Cardiac muscle cell (in vitro differentiated cells and primary cell): ENCODE data around the gene OSBP2. TPM values are rescaled to one million over a fixed set of nuclear protein-coding genes. Genes with fewer than 3 reads are reported as not detected.

ENCODE experiments used
- DNase-seq, 2 donors: peaks; one replicate each; pipeline versions ENCODE4 v3.0.0 to v3.0.0-alpha.2; 2010 to 2017; ENCODE audit warnings: low read depth in 1 of 2, low spot score in 1 of 2
- H3K27ac ChIP-seq: fragments of 200-600 bp; sonication (generic); 2 replicates; pipeline ENCODE4 v1.5.1; 2016
- H3K27me3 ChIP-seq: fragments of 200-600 bp; sonication (generic); 2 replicates; pipeline ENCODE4 v1.6.0; 2016; ENCODE audit warnings: control low read depth
- H3K36me3 ChIP-seq: fragments of 200-600 bp; sonication (generic); 2 replicates; pipeline ENCODE4 v1.5.1; 2016; ENCODE audit warnings: control low read depth
- H3K4me1 ChIP-seq: fragments of 200-600 bp; sonication (generic); 2 replicates; pipeline ENCODE4 v1.8.1; 2017; ENCODE audit warnings: low read depth, mild to moderate bottlenecking, mixed run types
- H3K4me3 ChIP-seq: fragments of 200-600 bp; sonication (generic); 2 replicates; pipeline ENCODE4 v1.5.1; 2016; ENCODE audit warnings: mild to moderate bottlenecking
- H3K9me3 ChIP-seq: fragments of 200-600 bp; sonication (generic); 2 replicates; pipeline ENCODE4 v1.5.1; 2017; ENCODE audit warnings: low read depth, mild to moderate bottlenecking, control low read depth
- polyA plus RNA-seq: library from polyadenylated mRNA; unstranded; fragments of >200 nt; fragmentation: Nextera tagmentation; extraction: Ambion mirVana; gene quantifications from 2 replicates; pipeline ENCODE4 v1.2.1, GENCODE V29; 2016
- total RNA-seq: library from RNA; depleted of rRNA; stranded (reverse); fragments of >200 nt; gene quantifications from 2 replicates; pipeline ENCODE4 v1.2.3, GENCODE V29; 2016
- TF ChIP-seq, protein P1 (sequence below): IDR thresholded peaks from 2 replicates; pipeline ENCODE4 v1.5.1; 2012; ENCODE audit warnings: low read depth, mild to moderate bottlenecking, low read length

Gene OSBP2
- total and polyA plus RNA-seq, 2 experiments from 2014 or later: 19.4 to 32.5 TPM

DNA sequence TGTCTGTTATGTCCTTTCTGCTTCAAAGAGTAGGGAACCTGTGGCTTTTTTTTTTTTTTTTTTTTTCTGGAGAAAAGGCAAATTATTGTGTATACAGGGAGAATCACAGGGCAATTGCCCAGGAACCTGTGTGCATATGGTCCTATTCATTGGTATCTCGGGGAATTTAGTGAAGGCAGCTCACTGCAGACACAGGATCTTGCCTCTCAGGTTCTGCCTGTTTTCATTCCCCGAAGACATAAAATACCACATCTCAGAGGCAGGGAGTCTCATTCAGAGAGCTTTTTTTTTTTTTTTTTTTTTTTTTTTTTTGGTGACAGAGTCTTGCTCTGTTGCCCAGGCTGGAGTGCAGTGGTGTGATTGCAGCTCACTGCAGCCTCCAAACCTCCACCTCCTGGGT lies 88.3 kb downstream of the OSBP2 start:
- no peaks in the 10 kb centered on the region for H3K36me3 ChIP-seq
- no peak overlapping the region for H3K27ac ChIP-seq
- no peak overlapping the region for H3K4me3 ChIP-seq
- no peak for DNase-seq
- H3K27me3 ChIP-seq: no peaks in the 10 kb centered on the region
- no peaks in the 10 kb centered on the region for H3K4me1 ChIP-seq
- TF ChIP-seq, protein P1, sequence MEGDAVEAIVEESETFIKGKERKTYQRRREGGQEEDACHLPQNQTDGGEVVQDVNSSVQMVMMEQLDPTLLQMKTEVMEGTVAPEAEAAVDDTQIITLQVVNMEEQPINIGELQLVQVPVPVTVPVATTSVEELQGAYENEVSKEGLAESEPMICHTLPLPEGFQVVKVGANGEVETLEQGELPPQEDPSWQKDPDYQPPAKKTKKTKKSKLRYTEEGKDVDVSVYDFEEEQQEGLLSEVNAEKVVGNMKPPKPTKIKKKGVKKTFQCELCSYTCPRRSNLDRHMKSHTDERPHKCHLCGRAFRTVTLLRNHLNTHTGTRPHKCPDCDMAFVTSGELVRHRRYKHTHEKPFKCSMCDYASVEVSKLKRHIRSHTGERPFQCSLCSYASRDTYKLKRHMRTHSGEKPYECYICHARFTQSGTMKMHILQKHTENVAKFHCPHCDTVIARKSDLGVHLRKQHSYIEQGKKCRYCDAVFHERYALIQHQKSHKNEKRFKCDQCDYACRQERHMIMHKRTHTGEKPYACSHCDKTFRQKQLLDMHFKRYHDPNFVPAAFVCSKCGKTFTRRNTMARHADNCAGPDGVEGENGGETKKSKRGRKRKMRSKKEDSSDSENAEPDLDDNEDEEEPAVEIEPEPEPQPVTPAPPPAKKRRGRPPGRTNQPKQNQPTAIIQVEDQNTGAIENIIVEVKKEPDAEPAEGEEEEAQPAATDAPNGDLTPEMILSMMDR: no peak
- H3K9me3 ChIP-seq: no peaks in the 10 kb centered on the region

- Histone ChIP-seq H3K27ac (no peak overlapping the region), H3K4me3 (no peak overlapping the region), H3K27me3 (no peaks in the 10 kb centered on the region), H3K9me3 (no peaks in the 10 kb centered on the region), H3K4me1 (no peaks in the 10 kb centered on the region), H3K36me3 (no peaks in the 10 kb centered on the region)
- no peak for DNase-seq
- TF ChIP-seq, protein P1: no peak
Observed at GRCh38 chr22:30785527-30785926, 90.9 kb downstream of the OSBP2 start.

GRCh38 chr22:30790366-30790765 lies 95.7 kb downstream of the OSBP2 start:
- H3K27me3 ChIP-seq: no peaks in the 10 kb centered on the region
- H3K9me3 ChIP-seq: no peaks in the 10 kb centered on the region
- no peaks in the 10 kb centered on the region for H3K4me1 ChIP-seq
- TF ChIP-seq, protein P1: no peak
- H3K4me3 ChIP-seq: no peak overlapping the region
- DNase-seq: no peak
- no peak overlapping the region for H3K27ac ChIP-seq
- no peaks in the 10 kb centered on the region for H3K36me3 ChIP-seq

DNA sequence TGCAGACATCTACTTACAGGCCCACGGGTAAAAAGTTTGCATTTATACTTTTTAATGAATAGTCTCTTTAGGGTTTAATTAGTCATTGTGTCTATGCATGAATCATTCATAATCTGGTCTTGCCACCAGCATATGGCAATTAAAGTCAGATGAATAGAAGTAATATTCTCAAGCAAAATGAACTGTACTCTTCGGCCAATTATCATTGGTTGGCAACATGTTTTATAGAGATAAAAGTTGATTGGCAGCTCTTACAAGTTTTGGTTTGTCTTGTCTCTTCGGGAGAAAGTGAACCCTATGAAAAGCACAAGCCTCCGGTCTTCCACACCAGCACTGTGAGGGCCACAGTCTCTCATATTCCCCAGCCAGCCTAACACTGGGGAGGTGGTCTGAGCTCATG lies 97.8 kb downstream of the OSBP2 start:
- Histone ChIP-seq H3K27ac (no peak overlapping the region), H3K9me3 (no peaks in the 10 kb centered on the region), H3K4me1 (no peaks in the 10 kb centered on the region), H3K36me3 (no peaks in the 10 kb centered on the region), H3K27me3 (no peaks in the 10 kb centered on the region), H3K4me3 (no peak overlapping the region)
- TF ChIP-seq, protein P1: no peak
- DNase-seq: no peak

GRCh38 chr22:30795118-30795517 lies 100.4 kb downstream of the OSBP2 start:
- TF ChIP-seq, protein P1: no peak
- H3K9me3 ChIP-seq: no peaks in the 10 kb centered on the region

GRCh38 chr22:30801695-30802094 lies 107.0 kb downstream of the OSBP2 start:
- no peak overlapping the region for H3K27ac ChIP-seq
- no peak overlapping the region for H3K4me3 ChIP-seq
- TF ChIP-seq, protein P1: no peak
- H3K36me3 ChIP-seq: no peaks in the 10 kb centered on the region
- H3K4me1 ChIP-seq: peaks cover 3% of the 10 kb centered on the region
- H3K27me3 ChIP-seq: peaks cover 67% of the 10 kb centered on the region
- no peaks in the 10 kb centered on the region for H3K9me3 ChIP-seq
- no peak for DNase-seq

More at GRCh38 chr22:30795118-30795517, 100.4 kb downstream of the OSBP2 start:
- no peaks in the 10 kb centered on the region for H3K4me1 ChIP-seq
- H3K4me3 ChIP-seq: no peak overlapping the region
- DNase-seq: no peak
- no peaks in the 10 kb centered on the region for H3K36me3 ChIP-seq
- peaks cover 14% of the 10 kb centered on the region for H3K27me3 ChIP-seq
- H3K27ac ChIP-seq: no peak overlapping the region
